ENCODE results near the gene DPAGT1.
A peak's percentile ranks its signal among the peaks of the same experiment; 100 is the strongest.
"Not testable (repeated sequence)": the region's sequence is repeated elsewhere in the genome, so short reads cannot be mapped to it uniquely, and the experiment has no call there.

Gene DPAGT1

GRCh38 chr11:119115484-119116234, 14.0 kb upstream of the DPAGT1 start:
- no peak for DNase-seq (ENCODE audit: low read depth)

GRCh38 chr11:119114351-119114750, 12.7 kb upstream of the DPAGT1 start:
- DNase-seq (ENCODE audit: low read depth) = no peak

- no peak for DNase-seq (ENCODE audit: low read depth)
Observed at GRCh38 chr11:119113716-119114115, 12.1 kb upstream of the DPAGT1 start.

DNA sequence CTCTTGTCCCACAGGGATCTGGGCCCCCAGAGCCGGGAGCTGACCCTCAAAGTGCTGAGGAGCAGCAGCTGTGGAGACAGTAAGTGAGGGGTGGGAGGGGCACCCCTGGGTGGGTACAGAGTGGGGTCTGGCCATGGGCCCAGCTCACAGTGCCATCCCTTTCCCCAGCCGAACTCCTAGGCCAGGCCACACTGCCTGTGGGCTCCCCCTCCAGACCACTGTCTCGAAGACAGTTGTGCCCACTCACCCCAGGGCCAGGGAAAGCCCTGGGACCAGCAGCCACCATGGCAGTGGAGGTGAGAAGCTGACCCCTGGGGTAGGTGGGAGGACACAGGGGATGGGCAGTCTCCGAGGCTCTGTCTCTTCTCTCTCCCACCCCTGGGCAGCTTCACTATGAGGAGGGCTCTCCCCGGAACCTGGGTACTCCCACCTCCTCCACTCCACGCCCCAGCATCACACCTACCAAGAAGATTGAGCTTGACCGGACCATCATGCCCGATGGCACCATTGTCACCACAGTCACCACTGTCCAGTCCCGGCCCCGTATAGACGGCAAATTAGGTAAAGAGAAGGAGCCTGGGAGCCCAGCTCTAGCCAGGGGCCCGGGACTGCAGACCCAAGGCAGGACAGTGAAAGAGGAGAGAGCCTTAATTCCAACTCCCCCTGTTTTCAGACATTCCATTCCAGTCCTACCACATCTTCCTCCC, 10.8 kb upstream of the DPAGT1 start:
- no peak for DNase-seq (ENCODE audit: low read depth)

- DNase-seq (ENCODE audit: low read depth) = no peak
Observed at GRCh38 chr11:119111361-119111925, 9.8 kb upstream of the DPAGT1 start.

GRCh38 chr11:119110439-119110838, 8.8 kb upstream of the DPAGT1 start:
- no peak for DNase-seq (ENCODE audit: low read depth)

DNA sequence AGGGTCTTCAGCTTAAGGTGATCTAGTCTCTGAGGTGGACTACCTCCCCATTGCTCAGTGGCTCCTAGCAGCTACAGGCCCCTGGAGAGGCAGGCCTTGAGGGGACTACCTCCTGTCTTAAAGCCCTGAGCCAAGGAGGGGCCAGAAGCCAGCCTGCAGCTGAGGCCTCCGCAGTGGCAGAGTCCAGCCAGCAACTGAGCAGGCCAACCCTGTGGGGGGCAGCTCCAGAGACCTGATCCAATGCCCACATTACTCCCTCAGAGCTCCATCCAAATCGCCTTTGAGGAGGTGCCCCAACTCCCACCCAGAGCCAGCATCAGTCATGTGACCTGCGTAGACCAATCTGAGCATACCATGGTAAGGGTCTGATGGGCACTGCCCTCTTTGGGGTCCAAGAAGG, 8.2 kb upstream of the DPAGT1 start:
- no peak for DNase-seq (ENCODE audit: low read depth)

DNA sequence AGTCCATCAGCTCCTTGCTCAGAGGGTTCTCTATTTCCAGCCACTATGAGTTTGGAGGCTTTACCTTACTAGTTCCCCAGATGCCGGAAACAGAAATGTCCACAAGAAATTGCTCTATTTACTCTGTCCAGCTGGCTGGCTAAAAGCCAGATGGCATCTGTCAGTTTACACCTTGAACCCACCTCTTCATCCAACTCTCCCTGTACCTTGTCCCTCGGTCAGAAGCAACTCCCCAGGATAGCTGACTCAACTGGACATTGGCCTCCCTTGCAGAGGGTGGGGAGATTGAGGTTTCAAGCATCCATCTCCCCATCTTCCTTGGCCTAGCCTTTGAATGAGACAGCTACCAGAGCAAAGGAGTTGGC, 7.2 kb upstream of the DPAGT1 start:
- no peak for DNase-seq (ENCODE audit: low read depth)

DNA sequence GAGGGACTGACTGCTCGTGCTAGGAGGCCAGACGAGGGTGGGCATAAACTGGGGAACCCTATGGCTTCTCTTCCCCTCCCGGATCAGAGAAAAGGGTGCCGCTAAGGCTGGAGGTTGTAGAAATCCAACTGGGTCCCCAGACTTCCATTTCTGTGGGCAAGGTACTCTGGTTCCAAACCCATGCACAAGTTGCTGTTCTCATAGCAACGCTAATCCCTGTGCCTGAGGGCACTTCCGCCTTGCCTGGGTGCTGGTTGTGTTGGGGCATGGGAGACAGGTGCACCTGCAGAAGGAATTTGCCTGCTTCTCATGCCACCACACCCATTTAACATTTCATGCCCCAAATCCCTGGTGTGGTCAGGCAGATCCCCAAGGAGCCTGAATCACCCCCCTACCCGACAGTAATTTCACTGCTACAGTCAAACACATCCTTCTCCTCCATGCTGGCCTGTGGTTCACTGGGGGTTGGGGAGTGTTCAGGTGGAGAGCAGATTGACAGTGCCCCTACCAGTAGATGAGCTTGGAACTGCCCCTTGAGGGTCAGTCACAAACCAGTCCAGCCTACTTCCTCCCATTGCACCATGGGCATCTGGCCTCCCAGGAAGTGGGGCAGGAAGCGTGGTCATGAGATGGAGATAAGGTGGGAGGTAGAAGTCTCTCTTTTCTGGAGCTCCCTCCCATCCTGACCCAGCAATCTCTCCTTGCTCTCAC, 6.6 kb upstream of the DPAGT1 start:
- DNase-seq (ENCODE audit: low read depth) = no peak

- DNase-seq (ENCODE audit: low read depth) = no peak
Observed at GRCh38 chr11:119107538-119108145, 6.0 kb upstream of the DPAGT1 start.

DNA sequence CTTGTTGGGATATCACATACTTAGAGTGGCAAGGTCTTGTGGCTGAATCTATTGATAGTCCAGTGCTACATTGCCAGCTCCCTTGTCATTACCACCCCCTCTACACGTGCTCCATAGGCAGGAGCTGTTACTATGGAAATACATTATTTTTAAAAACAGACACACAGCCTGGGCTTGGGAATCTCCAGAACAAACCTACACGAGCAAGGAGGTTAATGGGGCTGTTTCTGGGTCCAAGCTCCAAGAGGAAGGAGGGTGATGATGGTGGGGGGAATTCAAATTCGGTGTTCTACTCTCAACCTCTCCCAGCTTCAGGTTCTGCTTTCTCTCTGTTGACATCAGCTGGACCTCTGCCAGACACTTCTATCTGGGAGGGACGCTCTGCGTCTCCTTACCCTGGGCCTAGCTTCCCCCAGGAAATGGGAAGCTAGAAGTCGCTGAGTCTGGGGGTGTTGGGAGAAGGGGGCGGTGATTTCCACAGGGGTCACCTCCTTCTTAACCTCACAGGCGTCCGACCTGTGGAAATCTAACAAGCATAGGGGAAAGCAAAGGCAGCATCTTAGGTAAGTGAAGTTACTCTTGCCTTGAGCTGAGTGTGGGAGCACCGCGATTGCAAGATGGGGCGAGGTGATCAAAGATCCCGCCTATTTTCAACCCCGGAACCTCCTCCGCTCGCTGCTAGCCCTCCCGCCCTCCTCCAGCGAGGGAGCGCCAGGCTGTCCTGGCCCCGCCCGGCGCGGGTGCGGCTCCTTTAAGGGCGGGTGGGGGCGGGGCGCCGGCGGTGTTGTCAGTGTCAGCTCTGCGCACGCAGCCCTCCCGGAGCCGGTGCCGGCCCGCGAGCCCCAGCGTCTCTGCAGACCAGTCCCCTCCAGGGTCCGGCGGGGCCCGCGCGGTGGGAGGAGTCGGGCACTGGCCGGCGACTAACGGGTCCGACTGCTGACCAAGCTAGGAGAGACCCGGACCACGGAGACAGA, 5.2 kb upstream of the DPAGT1 start, which contains the start of gene C2CD2L:
Gene C2CD2L, plus strand, starts transcription at position 781 of the 974 bp plus-strand sequence. CDS start 398 bp downstream, outside the sequence.
- peak; percentile 84 for DNase-seq (ENCODE audit: low read depth)

- DNase-seq (ENCODE audit: low read depth) = no peak
Observed at GRCh38 chr11:119103793-119104192, 2.1 kb upstream of the DPAGT1 start.

DNA sequence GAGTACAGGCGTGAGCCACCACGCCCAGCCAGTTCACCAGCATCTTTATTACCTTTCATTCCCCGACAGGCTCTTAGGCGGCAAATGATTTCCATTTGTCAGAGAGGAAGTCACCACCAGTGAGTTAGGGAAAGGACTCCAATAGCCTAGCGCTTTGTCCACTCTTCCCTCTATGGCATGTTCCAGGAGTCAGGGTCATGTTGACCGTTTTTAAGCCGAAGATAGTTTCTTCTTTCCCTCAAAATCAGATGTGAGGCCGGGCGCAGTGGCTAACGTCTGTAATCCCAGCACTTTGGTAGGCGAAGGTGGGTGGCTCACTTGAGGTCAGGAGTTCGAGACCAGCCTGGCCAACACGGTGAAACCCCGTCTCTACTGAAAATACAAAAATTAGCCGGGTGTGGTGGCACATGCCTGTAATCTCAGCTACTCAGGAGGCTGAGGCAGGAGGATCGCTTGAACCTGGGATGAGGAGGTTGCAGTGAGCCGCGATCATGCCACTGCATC, 1.6 kb upstream of the DPAGT1 start:
- not testable (repeated sequence) for DNase-seq (ENCODE audit: low read depth)

DNA sequence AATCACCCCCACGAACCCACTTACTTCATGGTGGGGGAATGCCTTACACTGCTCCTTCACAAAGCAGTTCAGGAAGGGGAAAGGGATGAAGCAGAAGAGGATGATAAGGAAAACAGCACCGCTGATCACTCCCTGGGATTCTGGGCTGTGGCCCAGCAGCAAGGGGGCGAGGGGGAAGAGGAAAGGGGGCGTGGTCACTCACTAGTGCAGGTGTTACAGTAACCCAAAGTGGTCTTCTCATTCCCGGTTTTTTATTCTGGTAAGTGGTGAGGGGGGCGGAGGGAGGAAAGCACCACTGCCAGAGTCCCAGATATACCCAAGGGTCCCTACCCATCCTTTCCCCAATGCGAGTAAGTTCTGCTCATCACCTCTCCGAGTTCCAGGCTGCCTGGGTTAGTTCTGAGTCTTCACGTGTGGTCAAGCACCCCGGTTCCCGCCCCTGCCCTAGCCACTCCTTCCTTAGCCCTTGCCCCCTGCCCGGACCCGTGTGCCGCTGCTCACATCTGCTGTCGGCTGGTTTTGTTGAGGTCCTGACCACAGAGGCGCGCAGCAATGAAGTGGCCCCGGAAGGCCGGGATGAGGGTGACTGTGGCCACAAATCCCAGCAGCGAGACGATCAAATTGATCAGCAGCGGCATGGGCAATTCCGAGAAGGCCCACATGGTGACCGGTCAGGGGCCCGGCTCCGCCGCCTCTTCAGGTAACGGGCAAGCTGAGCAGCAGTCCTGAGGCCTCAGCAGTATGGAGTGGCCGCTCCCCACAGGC, 477 bp downstream of the DPAGT1 start:
- no peak for DNase-seq (ENCODE audit: low read depth)

- DNase-seq (ENCODE audit: low read depth) = no peak
Observed at GRCh38 chr11:119100246-119100970, 1.2 kb downstream of the DPAGT1 start.

DNA sequence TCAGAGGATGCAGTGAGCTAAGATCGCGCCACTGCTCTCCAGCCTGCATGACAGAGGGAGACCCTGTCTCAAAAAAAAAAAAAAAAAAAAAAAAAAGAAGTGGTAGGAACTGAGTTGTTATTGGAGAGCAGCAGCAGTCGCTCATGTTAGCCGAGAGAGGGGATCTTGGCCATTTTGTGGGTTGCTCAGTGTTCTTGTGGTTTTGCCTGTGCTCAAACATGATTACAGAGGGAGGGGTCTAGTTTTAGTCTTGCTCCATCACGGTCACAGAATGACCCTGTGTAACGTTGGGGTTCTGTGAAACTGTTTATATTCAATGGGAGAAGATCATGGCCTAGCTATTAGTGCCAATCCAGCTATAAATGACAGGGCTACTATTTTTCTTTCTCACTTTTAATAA, 1.9 kb downstream of the DPAGT1 start:
- no peak for DNase-seq (ENCODE audit: low read depth)

DNA sequence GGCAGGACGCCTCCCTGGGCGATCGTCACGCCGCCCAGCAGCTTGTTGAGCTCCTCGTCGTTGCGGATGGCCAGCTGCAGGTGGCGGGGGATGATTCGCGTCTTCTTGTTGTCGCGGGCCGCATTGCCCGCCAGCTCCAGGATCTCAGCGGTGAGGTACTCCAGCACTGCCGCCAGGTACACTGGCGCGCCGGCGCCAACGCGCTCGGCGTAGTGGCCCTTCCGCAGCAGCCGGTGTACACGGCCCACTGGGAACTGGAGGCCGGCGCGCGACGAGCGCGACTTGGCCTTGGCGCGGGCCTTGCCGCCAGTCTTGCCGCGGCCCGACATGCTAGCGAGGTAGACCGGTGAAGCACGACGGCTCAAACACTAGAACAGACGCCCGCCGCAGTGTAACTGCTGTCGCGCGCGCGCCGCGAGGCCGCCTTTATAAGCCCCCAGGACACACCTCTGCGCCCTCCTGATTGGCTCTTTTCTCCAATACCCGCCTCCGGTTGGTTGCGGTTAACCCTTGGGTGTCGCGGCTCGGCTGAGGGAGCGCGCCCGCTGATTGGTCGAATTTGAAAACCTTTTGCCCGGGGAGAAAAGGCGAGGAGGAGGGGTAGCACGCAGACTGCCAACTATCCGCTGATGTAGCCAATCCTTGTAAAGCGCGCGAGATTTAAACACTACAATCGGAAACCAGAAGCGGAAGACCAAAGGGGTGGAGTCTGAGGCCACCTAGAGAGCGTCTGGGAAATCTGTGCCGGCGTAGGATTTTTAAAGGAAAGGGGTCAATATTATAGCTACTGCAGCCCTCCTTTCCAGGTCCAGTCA, 6.4 kb downstream of the DPAGT1 start:
- peak; percentile 99 for DNase-seq (ENCODE audit: low read depth)

GRCh38 chr11:119094816-119095065, 6.9 kb downstream of the DPAGT1 start:
- DNase-seq (ENCODE audit: low read depth) = peak; percentile 49
